Activated CD4-positive, alpha-beta T cell treated with anti-CD3 and anti-CD28 coated beads, Interleukin-2, amount 10 ng/mL, durations not matched to agents 7 days and 5 days (primary cell): ENCODE measurements around the gene WDR64. TPM values are rescaled to one million over a fixed set of nuclear protein-coding genes. Genes with fewer than 3 reads are reported as not detected.
A peak's percentile ranks its signal among the peaks of the same experiment; 100 is the strongest.

Experiments used
- CTCF ChIA-PET: fragments of 350-600 bp; sonication (Branson Sonifier 250); formaldehyde crosslinking; loops from one replicate; lab custom pipeline; 2021; ENCODE audit warnings: antibody characterized with exemption; lab: Charles Lee
- POLR2A ChIA-PET: fragments of 350-600 bp; sonication (Branson Sonifier 250); formaldehyde crosslinking; loops from one replicate; lab custom pipeline; 2021; ENCODE audit warnings: antibody characterized with exemption; lab: Charles Lee
- DNase-seq: peaks from one replicate; pipeline ENCODE4 v3.0.0-alpha.2; 2020
- H3K27ac Mint-ChIP-seq: one replicate; pipeline ENCODE4 v1.8.0; 2021; ENCODE audit warnings: mild to moderate bottlenecking, moderate library complexity, mixed read lengths
- H3K27me3 Mint-ChIP-seq: one replicate; pipeline ENCODE4 v1.8.0; 2021; ENCODE audit warnings: mixed read lengths
- H3K36me3 Mint-ChIP-seq: one replicate; pipeline ENCODE4 v1.8.0; 2021; ENCODE audit warnings: low read depth, mixed read lengths
- H3K4me1 Mint-ChIP-seq: one replicate; pipeline ENCODE4 v1.8.0; 2021; ENCODE audit warnings: mixed read lengths
- H3K4me3 Mint-ChIP-seq: one replicate; pipeline ENCODE4 v1.8.0; 2021; ENCODE audit warnings: mild to moderate bottlenecking, moderate library complexity, mixed read lengths
- H3K9me3 Mint-ChIP-seq: one replicate; pipeline ENCODE4 v1.8.0; 2021; ENCODE audit warnings: mixed read lengths
- total RNA-seq, 2 experiments: library from RNA; stranded (reverse); gene quantifications; one replicate each; pipeline ENCODE4 v1.2.3, GENCODE V29; 2021

WDR64 gene
- total RNA-seq, 2 experiments from 2014 or later: 0.21 to 0.22 TPM

- POLR2A ChIA-PET: no interaction called here
- Mint-ChIP-seq H3K36me3 (no peaks in the 10 kb centered on the region), H3K27me3 (peaks cover 12% of the 10 kb centered on the region), H3K27ac (no peak overlapping the region), H3K4me3 (no peak overlapping the region), H3K9me3 (no peaks in the 10 kb centered on the region), H3K4me1 (peaks cover 10% of the 10 kb centered on the region)
- CTCF ChIA-PET: interaction anchor here (1.0 to 1.6 kb wide), 2 partner anchors 10 to 226 kb away, joined by 3 read pairs; partner anchors contain the start of gene EXO1
- DNase-seq: no peak
Observed at GRCh38 chr1:241837416-241837815, 185.3 kb downstream of the WDR64 start.

- POLR2A ChIA-PET: no interaction called here
- no peak overlapping the region for H3K4me3 Mint-ChIP-seq
- no peaks in the 10 kb centered on the region for H3K36me3 Mint-ChIP-seq
- DNase-seq: no peak
- peaks cover 12% of the 10 kb centered on the region for H3K27me3 Mint-ChIP-seq
- CTCF ChIA-PET: interaction anchor here (1.0 to 1.6 kb wide), 2 partner anchors 10 to 227 kb away, joined by 3 read pairs; partner anchors contain the start of gene EXO1
- no peak overlapping the region for H3K27ac Mint-ChIP-seq
- H3K4me1 Mint-ChIP-seq: peaks cover 10% of the 10 kb centered on the region
- H3K9me3 Mint-ChIP-seq: no peaks in the 10 kb centered on the region
Observed at GRCh38 chr1:241837901-241838300, 185.8 kb downstream of the WDR64 start.

GRCh38 chr1:241838897-241839296, 186.8 kb downstream of the WDR64 start:
- peaks cover 13% of the 10 kb centered on the region for H3K27me3 Mint-ChIP-seq
- no peaks in the 10 kb centered on the region for H3K9me3 Mint-ChIP-seq
- no peak overlapping the region for H3K27ac Mint-ChIP-seq
- ChIA-PET CTCF (interaction anchor here (1.6 kb wide), 1 partner anchor 228 kb away, joined by 3 read pairs; no protein-coding TSS in a partner anchor), POLR2A (no interaction called here)
- H3K36me3 Mint-ChIP-seq: no peaks in the 10 kb centered on the region
- no peak overlapping the region for H3K4me3 Mint-ChIP-seq
- H3K4me1 Mint-ChIP-seq: peaks cover 10% of the 10 kb centered on the region
- DNase-seq: no peak

- ChIA-PET CTCF (no interaction called here), POLR2A (no interaction called here)
- DNase-seq: no peak
- no peak overlapping the region for H3K4me3 Mint-ChIP-seq
- H3K36me3 Mint-ChIP-seq: no peaks in the 10 kb centered on the region
- peaks cover 10% of the 10 kb centered on the region for H3K4me1 Mint-ChIP-seq
- peaks cover 14% of the 10 kb centered on the region for H3K27me3 Mint-ChIP-seq
- H3K27ac Mint-ChIP-seq: no peak overlapping the region
- no peaks in the 10 kb centered on the region for H3K9me3 Mint-ChIP-seq
Observed at GRCh38 chr1:241839369-241839979, 187.4 kb downstream of the WDR64 start.

GRCh38 chr1:241840164-241840563, 188.1 kb downstream of the WDR64 start:
- peaks cover 14% of the 10 kb centered on the region for H3K27me3 Mint-ChIP-seq
- no peak for DNase-seq
- ChIA-PET CTCF (no interaction called here), POLR2A (no interaction called here)
- no peak overlapping the region for H3K27ac Mint-ChIP-seq
- no peak overlapping the region for H3K4me3 Mint-ChIP-seq
- H3K9me3 Mint-ChIP-seq: no peaks in the 10 kb centered on the region
- H3K36me3 Mint-ChIP-seq: no peaks in the 10 kb centered on the region
- peaks cover 10% of the 10 kb centered on the region for H3K4me1 Mint-ChIP-seq

GRCh38 chr1:241841691-241842090, 189.6 kb downstream of the WDR64 start:
- Mint-ChIP-seq H3K9me3 (no peaks in the 10 kb centered on the region), H3K4me3 (no peak overlapping the region), H3K4me1 (peaks cover 13% of the 10 kb centered on the region), H3K36me3 (no peaks in the 10 kb centered on the region), H3K27me3 (peaks cover 14% of the 10 kb centered on the region), H3K27ac (no peak overlapping the region)
- CTCF ChIA-PET: interaction anchor here (0.8 kb wide), 1 partner anchor 9 kb away, joined by 5 read pairs; no protein-coding TSS in a partner anchor
- DNase-seq: no peak
- POLR2A ChIA-PET: no interaction called here

GRCh38 chr1:241842565-241842964, 190.5 kb downstream of the WDR64 start:
- POLR2A ChIA-PET: no interaction called here

GRCh38 chr1:241844593-241844992, 192.5 kb downstream of the WDR64 start:
- POLR2A ChIA-PET: no interaction called here
- peaks cover 13% of the 10 kb centered on the region for H3K36me3 Mint-ChIP-seq
- no peak overlapping the region for H3K4me3 Mint-ChIP-seq
- DNase-seq: no peak
- CTCF ChIA-PET: no interaction called here
- no peak overlapping the region for H3K27ac Mint-ChIP-seq
- H3K9me3 Mint-ChIP-seq: no peaks in the 10 kb centered on the region
- H3K27me3 Mint-ChIP-seq: peaks cover 12% of the 10 kb centered on the region
- H3K4me1 Mint-ChIP-seq: peaks cover 30% of the 10 kb centered on the region

More at GRCh38 chr1:241842565-241842964, 190.5 kb downstream of the WDR64 start:
- peaks cover 12% of the 10 kb centered on the region for H3K27me3 Mint-ChIP-seq
- DNase-seq: no peak
- H3K36me3 Mint-ChIP-seq: no peaks in the 10 kb centered on the region
- H3K4me3 Mint-ChIP-seq: no peak overlapping the region
- no peaks in the 10 kb centered on the region for H3K9me3 Mint-ChIP-seq
- H3K27ac Mint-ChIP-seq: no peak overlapping the region
- CTCF ChIA-PET: interaction anchor here (0.8 kb wide), 1 partner anchor 8 kb away, joined by 5 read pairs; no protein-coding TSS in a partner anchor
- peaks cover 22% of the 10 kb centered on the region for H3K4me1 Mint-ChIP-seq

GRCh38 chr1:241846375-241846774, 194.3 kb downstream of the WDR64 start:
- CTCF ChIA-PET: no interaction called here
- Mint-ChIP-seq H3K4me1 (peaks cover 32% of the 10 kb centered on the region), H3K27me3 (peaks cover 12% of the 10 kb centered on the region), H3K9me3 (no peaks in the 10 kb centered on the region), H3K27ac (peak overlapping the region; percentile 100), H3K4me3 (no peak overlapping the region), H3K36me3 (peaks cover 16% of the 10 kb centered on the region)
- no peak for DNase-seq
- POLR2A ChIA-PET: no interaction called here

GRCh38 chr1:241846862-241847539, 194.9 kb downstream of the WDR64 start:
- Mint-ChIP-seq H3K9me3 (no peaks in the 10 kb centered on the region), H3K4me3 (peak overlapping the region; percentile 89), H3K27me3 (peaks cover 12% of the 10 kb centered on the region), H3K36me3 (peaks cover 18% of the 10 kb centered on the region), H3K27ac (peak overlapping the region; percentile 100), H3K4me1 (peaks cover 34% of the 10 kb centered on the region)
- CTCF ChIA-PET: interaction anchor here (1.0 to 1.2 kb wide), 3 partner anchors 9 to 167 kb away, joined by 3 to 4 read pairs (median 3); no protein-coding TSS in a partner anchor
- no peak for DNase-seq
- POLR2A ChIA-PET: no interaction called here

GRCh38 chr1:241847540-241847795, 195.4 kb downstream of the WDR64 start:
- H3K27me3 Mint-ChIP-seq: peaks cover 12% of the 10 kb centered on the region
- H3K9me3 Mint-ChIP-seq: no peaks in the 10 kb centered on the region
- H3K27ac Mint-ChIP-seq: peak overlapping the region; percentile 100
- peaks cover 21% of the 10 kb centered on the region for H3K36me3 Mint-ChIP-seq
- peak overlapping the region; percentile 89 for H3K4me3 Mint-ChIP-seq
- peaks cover 36% of the 10 kb centered on the region for H3K4me1 Mint-ChIP-seq
- POLR2A ChIA-PET: no interaction called here
- CTCF ChIA-PET: interaction anchor here (1.0 to 1.2 kb wide), 3 partner anchors 9 to 167 kb away, joined by 3 to 4 read pairs (median 3); no protein-coding TSS in a partner anchor
- DNase-seq: no peak

GRCh38 chr1:241847796-241848685, 196.0 kb downstream of the WDR64 start, which contains the start of gene EXO1:
Gene EXO1 (plus strand): TSS chr1:241848204. CDS start chr1:241850426, 2,222 bp downstream.
- Mint-ChIP-seq H3K4me3 (peak within 1 kb of the TSS; percentile 89), H3K27me3 (peaks cover 9% of the 10 kb centered on the region), H3K36me3 (peaks cover 22% of the 10 kb centered on the region), H3K4me1 (peaks cover 37% of the 10 kb centered on the region), H3K9me3 (no peaks in the 10 kb centered on the region), H3K27ac (peak within 1 kb of the TSS; percentile 100)
- ChIA-PET CTCF (interaction anchor here (1.0 to 1.2 kb wide), 3 partner anchors 10 to 166 kb away, joined by 3 to 4 read pairs (median 3); no protein-coding TSS in a partner anchor), POLR2A (no interaction called here)
- DNase-seq: peak; percentile 92
